Lower lobe of right lung (tissue), 2 donors: ENCODE measurements around the gene FARP2. TPM values are rescaled to one million over a fixed set of nuclear protein-coding genes. Genes with fewer than 3 reads are reported as not detected.

Experiments
- ATAC-seq, 2 donors: fragments of 200-7000 bp; cut with Tn5 transposase; one replicate each; pipeline ENCODE4 v1.9.1; 2020 to 2022; ENCODE audit warnings: mild to moderate bottlenecking in 2 of 2, moderate library complexity in 2 of 2
- DNase-seq: peaks from one replicate; pipeline ENCODE4 v3.0.0-alpha.2; 2020
- H3K27ac ChIP-seq: fragments of 200-600 bp; one replicate; pipeline ENCODE4 v1.8.0; 2022
- H3K27me3 ChIP-seq: fragments of 200-600 bp; one replicate; pipeline ENCODE4 v1.8.0; 2022; ENCODE audit warnings: low read depth
- H3K36me3 ChIP-seq: fragments of 200-600 bp; one replicate; pipeline ENCODE4 v1.8.0; 2022; ENCODE audit warnings: mild to moderate bottlenecking
- H3K4me1 ChIP-seq: fragments of 200-600 bp; one replicate; pipeline ENCODE4 v1.8.0; 2022
- H3K4me3 ChIP-seq: fragments of 200-600 bp; one replicate; pipeline ENCODE4 v1.8.0; 2022; ENCODE audit warnings: mild to moderate bottlenecking
- H3K9me3 ChIP-seq: fragments of 200-600 bp; one replicate; pipeline ENCODE4 v1.8.0; 2022
- intact Hi-C: fragments of 100-400 bp; cut with DNase I; formaldehyde crosslinking; loops from one replicate; pipeline ENCODE4 v1.11.0; 2022
- total RNA-seq: library from RNA; stranded (reverse); fragmentation: NEBNext Ultra II Directional; extraction: Animal tissue kit (Norgen Biotek cat#: 25700); gene quantifications from one replicate; pipeline ENCODE4 v1.2.1, GENCODE V29; 2021
- TF ChIP-seq, protein P1 (sequence below): fragments of 200-600 bp; IDR thresholded peaks from one replicate; pipeline ENCODE4 v1.8.0; 2022; ENCODE audit warnings: antibody characterized with exemption, mild to moderate bottlenecking
- donor health status: DM: no; HTN: yes; CAD: no; lungs with severe emphysema.

The FARP2 gene
- total RNA-seq, 1 donor from 2014 or later = 42.4 TPM

DNA sequence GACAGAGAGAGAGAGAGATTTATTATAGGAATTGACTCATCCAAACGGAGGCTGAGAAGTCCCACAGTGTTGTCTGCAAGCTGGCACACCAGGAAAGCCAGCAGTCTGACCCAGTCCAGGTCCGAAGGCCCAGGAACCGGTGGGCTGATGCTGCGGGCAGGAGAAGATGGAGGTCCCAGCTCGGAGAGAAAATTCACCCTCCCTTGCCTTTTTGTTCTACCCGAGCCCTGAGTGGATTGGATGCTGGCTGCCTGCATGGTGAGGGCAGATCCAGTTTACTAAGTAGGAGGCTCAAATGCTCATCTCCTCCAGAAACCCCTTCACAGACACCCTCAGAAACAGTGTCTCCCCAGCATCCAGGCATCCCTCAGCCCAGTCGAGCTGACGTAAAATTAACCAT lies 174.5 kb downstream of the FARP2 start:
- no peaks in the 10 kb centered on the region for H3K9me3 ChIP-seq
- no peak for ATAC-seq
- no peak overlapping the region for H3K4me3 ChIP-seq
- intact Hi-C loops = no loop called here
- H3K36me3 ChIP-seq = no peaks in the 10 kb centered on the region
- H3K27me3 ChIP-seq = no peaks in the 10 kb centered on the region
- H3K4me1 ChIP-seq = no peaks in the 10 kb centered on the region
- TF ChIP-seq, protein P1, sequence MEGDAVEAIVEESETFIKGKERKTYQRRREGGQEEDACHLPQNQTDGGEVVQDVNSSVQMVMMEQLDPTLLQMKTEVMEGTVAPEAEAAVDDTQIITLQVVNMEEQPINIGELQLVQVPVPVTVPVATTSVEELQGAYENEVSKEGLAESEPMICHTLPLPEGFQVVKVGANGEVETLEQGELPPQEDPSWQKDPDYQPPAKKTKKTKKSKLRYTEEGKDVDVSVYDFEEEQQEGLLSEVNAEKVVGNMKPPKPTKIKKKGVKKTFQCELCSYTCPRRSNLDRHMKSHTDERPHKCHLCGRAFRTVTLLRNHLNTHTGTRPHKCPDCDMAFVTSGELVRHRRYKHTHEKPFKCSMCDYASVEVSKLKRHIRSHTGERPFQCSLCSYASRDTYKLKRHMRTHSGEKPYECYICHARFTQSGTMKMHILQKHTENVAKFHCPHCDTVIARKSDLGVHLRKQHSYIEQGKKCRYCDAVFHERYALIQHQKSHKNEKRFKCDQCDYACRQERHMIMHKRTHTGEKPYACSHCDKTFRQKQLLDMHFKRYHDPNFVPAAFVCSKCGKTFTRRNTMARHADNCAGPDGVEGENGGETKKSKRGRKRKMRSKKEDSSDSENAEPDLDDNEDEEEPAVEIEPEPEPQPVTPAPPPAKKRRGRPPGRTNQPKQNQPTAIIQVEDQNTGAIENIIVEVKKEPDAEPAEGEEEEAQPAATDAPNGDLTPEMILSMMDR = no peak
- no peak for DNase-seq
- no peak overlapping the region for H3K27ac ChIP-seq

DNA sequence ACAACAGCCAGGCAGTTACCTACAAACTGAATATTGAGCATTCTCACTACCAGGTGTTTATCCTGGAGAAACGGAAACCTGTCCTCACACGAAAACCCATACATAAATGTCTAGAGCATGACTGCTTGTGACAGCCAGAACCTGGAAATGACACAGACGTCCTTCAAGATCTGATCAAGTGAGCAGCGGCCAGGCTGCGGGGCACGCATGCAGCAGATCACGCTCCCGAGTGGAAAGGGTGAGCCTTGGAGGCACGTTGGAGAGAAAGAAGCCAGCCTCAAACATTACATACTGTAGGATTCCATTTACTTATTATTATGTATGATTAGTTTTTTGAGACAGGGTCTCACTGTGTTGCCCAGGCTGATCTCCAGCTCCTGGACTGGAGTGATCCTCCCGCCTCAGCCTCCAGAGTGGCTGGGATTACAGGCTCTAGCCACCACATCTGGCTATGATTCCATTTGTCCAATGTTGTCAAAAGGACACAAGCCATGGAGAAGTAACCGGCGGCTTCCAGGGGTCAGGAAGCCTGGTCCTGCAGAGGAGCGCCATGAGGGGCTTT lies 175.2 kb downstream of the FARP2 start:
- no peaks in the 10 kb centered on the region for H3K9me3 ChIP-seq
- no peaks in the 10 kb centered on the region for H3K36me3 ChIP-seq
- no peak for ATAC-seq
- no peaks in the 10 kb centered on the region for H3K4me1 ChIP-seq
- intact Hi-C loops = no loop called here
- H3K27ac ChIP-seq = no peak overlapping the region
- H3K27me3 ChIP-seq = no peaks in the 10 kb centered on the region
- no peak overlapping the region for H3K4me3 ChIP-seq
- no peak for DNase-seq
- TF ChIP-seq, protein P1 = no peak

DNA sequence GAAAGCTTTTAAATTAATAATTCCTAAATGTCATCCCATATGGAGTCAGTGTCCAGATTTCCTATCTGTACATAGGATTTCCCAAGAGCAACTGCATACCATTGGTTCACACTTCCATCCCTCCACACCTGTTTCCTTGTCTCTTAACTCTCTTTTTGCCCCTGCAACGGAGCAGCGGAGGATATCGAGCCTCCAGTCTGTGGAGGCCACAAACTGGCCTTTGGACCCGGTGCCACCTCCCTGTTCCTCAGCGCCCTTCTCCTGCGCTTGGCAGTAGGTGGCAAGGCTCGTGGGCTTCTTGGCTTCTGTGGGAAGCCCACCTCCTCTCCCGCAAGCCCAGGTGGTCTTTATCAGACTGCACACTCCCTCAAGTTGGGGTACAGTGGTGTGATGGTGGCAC lies 176.1 kb downstream of the FARP2 start:
- Histone ChIP-seq H3K4me3 (no peak overlapping the region), H3K27ac (no peak overlapping the region), H3K27me3 (no peaks in the 10 kb centered on the region), H3K4me1 (no peaks in the 10 kb centered on the region), H3K9me3 (no peaks in the 10 kb centered on the region), H3K36me3 (no peaks in the 10 kb centered on the region)
- TF ChIP-seq, protein P1 = no peak
- DNase-seq = no peak
- no peak for ATAC-seq
- intact Hi-C loops = no loop called here

DNA sequence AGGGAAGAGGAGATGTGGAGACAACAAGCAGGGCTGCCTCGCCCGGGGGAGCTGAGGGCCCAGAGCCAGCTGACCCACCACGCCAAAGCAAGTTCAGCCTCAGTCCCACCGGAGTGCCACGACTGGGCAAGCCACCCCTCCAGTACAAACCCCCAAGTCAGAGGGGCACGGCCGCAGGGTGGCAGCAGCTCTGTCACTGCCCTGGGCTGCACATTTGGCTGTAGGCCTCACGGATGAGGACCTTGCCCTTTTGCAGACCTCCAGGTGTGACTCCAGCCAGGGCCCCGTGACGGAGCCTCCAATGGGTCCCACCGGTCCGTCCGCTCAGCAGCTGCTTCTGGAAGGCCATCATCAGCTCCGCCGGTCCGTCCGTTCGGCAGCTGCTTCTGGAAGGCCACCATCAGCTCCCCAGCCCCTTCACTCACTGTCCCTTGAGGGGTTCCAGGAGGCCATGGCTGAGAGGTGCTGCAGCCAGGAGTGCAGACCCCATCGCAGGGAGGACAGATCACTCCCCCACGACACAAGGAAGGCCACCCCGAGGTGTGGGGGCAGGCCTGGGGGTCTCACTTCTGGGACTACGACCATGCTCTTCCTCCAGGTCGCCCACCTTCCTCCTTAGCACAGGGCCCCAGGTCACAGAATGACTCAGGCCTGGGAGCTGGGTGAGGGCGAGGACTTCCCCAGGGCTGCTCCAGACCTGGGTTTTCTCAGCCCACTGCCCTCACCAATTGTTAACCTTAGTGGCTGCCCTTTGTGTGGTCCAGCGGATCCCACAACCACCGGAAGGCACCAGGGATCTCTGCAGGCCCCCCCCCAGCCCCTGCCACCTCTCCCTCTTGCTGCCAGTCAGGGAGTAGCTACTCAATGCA lies 176.9 kb downstream of the FARP2 start:
- Histone ChIP-seq H3K4me1 (no peaks in the 10 kb centered on the region), H3K4me3 (no peak overlapping the region), H3K27me3 (no peaks in the 10 kb centered on the region), H3K36me3 (no peaks in the 10 kb centered on the region), H3K9me3 (no peaks in the 10 kb centered on the region), H3K27ac (no peak overlapping the region)
- ATAC-seq = peak in 1 of 2 donors; percentile 27
- intact Hi-C loops = no loop called here
- TF ChIP-seq, protein P1 = no peak
- no peak for DNase-seq

DNA sequence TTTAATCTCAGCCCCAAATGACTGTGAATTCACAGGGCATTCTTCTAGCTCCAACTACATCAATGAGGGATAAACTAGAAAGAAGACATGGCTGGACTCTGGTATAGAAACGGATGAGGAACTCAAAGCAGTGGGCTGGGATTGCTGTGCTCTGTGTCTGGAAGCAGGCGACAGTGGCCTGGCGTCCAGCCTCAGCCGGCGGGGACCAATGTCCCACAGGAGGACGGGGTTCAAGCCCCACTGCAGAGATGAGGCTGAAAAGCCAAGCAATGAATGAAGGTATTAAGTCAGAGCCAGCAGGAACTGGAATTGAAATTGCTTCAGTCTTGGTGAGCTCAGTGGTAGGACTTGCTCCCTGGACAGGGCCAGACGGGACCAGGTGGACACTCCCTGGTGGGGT lies 178.2 kb downstream of the FARP2 start:
- ATAC-seq (no peak), DNase-seq (no peak)
- no peak overlapping the region for H3K27ac ChIP-seq
- H3K36me3 ChIP-seq = no peaks in the 10 kb centered on the region
- no peaks in the 10 kb centered on the region for H3K9me3 ChIP-seq
- H3K27me3 ChIP-seq = no peaks in the 10 kb centered on the region
- H3K4me3 ChIP-seq = no peak overlapping the region
- TF ChIP-seq, protein P1 = no peak
- no peaks in the 10 kb centered on the region for H3K4me1 ChIP-seq
- intact Hi-C loops = no loop called here
